ENCODE results near the gene RELB.

RELB gene

DNA sequence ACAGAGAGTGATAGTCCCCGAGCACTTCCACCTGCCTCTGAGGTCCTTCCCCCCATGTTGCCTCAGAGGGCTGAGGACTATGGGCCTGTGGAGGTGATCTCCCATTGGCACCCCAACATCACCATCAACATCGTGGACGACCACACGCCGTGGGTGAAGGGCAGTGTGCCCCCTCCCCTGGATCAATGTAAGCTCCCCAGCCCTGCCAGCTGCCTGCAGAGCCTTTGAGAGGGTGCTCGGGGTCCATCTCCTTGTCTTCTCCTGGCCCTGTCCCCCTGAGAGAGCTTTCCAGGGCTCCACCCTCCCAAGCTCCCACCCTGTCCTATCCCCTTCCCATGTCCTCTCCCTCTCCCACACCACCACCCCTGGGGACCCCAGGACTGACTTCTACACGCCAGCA is 14.9 kb upstream of the RELB start:
- Histone ChIP-seq H3K9ac (ENCODE audit: low read depth in 1 of 2, low read length in 2 of 2) (no peak overlapping the region), H3K27me3 (ENCODE audit: control insufficient read depth in 2 of 2, insufficient read depth in 2 of 2, low read length in 2 of 2) (no peaks in the 10 kb centered on the region), H3K4me1 (ENCODE audit: control insufficient read depth in 2 of 2, insufficient read depth in 2 of 2, low read length in 2 of 2) (peaks cover 0 to 2% of the 10 kb centered on the region in 2 donors), H3K4me3 (ENCODE audit: low read length in 2 of 2) (no peak overlapping the region), H3K27ac (ENCODE audit: low read depth in 2 of 2, low read length in 2 of 2) (no peak overlapping the region), H3K9me3 (ENCODE audit: control insufficient read depth in 2 of 2, low read length in 2 of 2) (no peaks in the 10 kb centered on the region), H3K36me3 (ENCODE audit: control insufficient read depth in 2 of 2, insufficient read depth in 2 of 2, low read length in 2 of 2) (peaks cover 46 to 64% of the 10 kb centered on the region in 2 donors)

- Histone ChIP-seq H3K4me3 (ENCODE audit: low read length in 2 of 2) (no peak overlapping the region), H3K27me3 (ENCODE audit: control insufficient read depth in 2 of 2, insufficient read depth in 2 of 2, low read length in 2 of 2) (no peaks in the 10 kb centered on the region), H3K4me1 (ENCODE audit: control insufficient read depth in 2 of 2, insufficient read depth in 2 of 2, low read length in 2 of 2) (peaks cover 0 to 2% of the 10 kb centered on the region in 2 donors), H3K9me3 (ENCODE audit: control insufficient read depth in 2 of 2, low read length in 2 of 2) (no peaks in the 10 kb centered on the region), H3K27ac (ENCODE audit: low read depth in 2 of 2, low read length in 2 of 2) (no peak overlapping the region), H3K36me3 (ENCODE audit: control insufficient read depth in 2 of 2, insufficient read depth in 2 of 2, low read length in 2 of 2) (peaks cover 53 to 71% of the 10 kb centered on the region in 2 donors), H3K9ac (ENCODE audit: low read depth in 1 of 2, low read length in 2 of 2) (no peak overlapping the region)
These were observed 14.1 kb upstream of the RELB start for GRCh38 chr19:44987148-44987675.

- H3K4me1 ChIP-seq (ENCODE audit: control insufficient read depth in 2 of 2, insufficient read depth in 2 of 2, low read length in 2 of 2): peaks cover 0 to 2% of the 10 kb centered on the region in 2 donors
- no peak overlapping the region for H3K27ac ChIP-seq (ENCODE audit: low read depth in 2 of 2, low read length in 2 of 2)
- peaks cover 57 to 69% of the 10 kb centered on the region in 2 donors for H3K36me3 ChIP-seq (ENCODE audit: control insufficient read depth in 2 of 2, insufficient read depth in 2 of 2, low read length in 2 of 2)
- no peak overlapping the region for H3K9ac ChIP-seq (ENCODE audit: low read depth in 1 of 2, low read length in 2 of 2)
- no peaks in the 10 kb centered on the region for H3K27me3 ChIP-seq (ENCODE audit: control insufficient read depth in 2 of 2, insufficient read depth in 2 of 2, low read length in 2 of 2)
- H3K4me3 ChIP-seq (ENCODE audit: low read length in 2 of 2): no peak overlapping the region
- H3K9me3 ChIP-seq (ENCODE audit: control insufficient read depth in 2 of 2, low read length in 2 of 2): no peaks in the 10 kb centered on the region
These were observed 13.0 kb upstream of the RELB start for GRCh38 chr19:44988273-44988672.

GRCh38 chr19:44988896-44989556 is 12.2 kb upstream of the RELB start:
- H3K36me3 ChIP-seq (ENCODE audit: control insufficient read depth in 2 of 2, insufficient read depth in 2 of 2, low read length in 2 of 2): peaks cover 54 to 68% of the 10 kb centered on the region in 2 donors
- H3K9ac ChIP-seq (ENCODE audit: low read depth in 1 of 2, low read length in 2 of 2): no peak overlapping the region
- peaks cover 0 to 2% of the 10 kb centered on the region in 2 donors for H3K4me1 ChIP-seq (ENCODE audit: control insufficient read depth in 2 of 2, insufficient read depth in 2 of 2, low read length in 2 of 2)
- H3K4me3 ChIP-seq (ENCODE audit: low read length in 2 of 2): no peak overlapping the region
- no peaks in the 10 kb centered on the region for H3K9me3 ChIP-seq (ENCODE audit: control insufficient read depth in 2 of 2, low read length in 2 of 2)
- no peaks in the 10 kb centered on the region for H3K27me3 ChIP-seq (ENCODE audit: control insufficient read depth in 2 of 2, insufficient read depth in 2 of 2, low read length in 2 of 2)
- H3K27ac ChIP-seq (ENCODE audit: low read depth in 2 of 2, low read length in 2 of 2): no peak overlapping the region

DNA sequence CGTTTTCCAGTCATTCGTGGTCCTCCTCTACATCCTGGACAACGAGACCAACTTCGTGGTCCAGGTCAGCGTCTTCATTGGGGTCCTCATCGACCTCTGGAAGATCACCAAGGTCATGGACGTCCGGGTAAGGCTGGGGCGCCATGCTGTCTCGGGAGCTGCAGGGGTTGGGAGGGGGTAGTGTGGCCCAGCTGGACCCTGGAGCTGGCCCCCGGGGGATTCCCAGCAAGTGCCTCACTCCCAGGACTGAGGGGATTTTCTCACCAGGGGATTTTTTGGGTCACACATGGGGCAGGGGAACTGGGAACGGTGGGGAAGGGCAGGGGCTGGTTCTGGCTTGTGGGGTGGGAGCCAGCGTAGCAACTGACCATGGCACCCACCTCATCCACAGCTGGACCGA is 10.8 kb upstream of the RELB start:
- H3K27ac ChIP-seq (ENCODE audit: low read depth in 2 of 2, low read length in 2 of 2): no peak overlapping the region
- no peaks in the 10 kb centered on the region for H3K27me3 ChIP-seq (ENCODE audit: control insufficient read depth in 2 of 2, insufficient read depth in 2 of 2, low read length in 2 of 2)
- H3K4me1 ChIP-seq (ENCODE audit: control insufficient read depth in 2 of 2, insufficient read depth in 2 of 2, low read length in 2 of 2): peaks cover 0 to 2% of the 10 kb centered on the region in 2 donors
- peaks cover 41 to 56% of the 10 kb centered on the region in 2 donors for H3K36me3 ChIP-seq (ENCODE audit: control insufficient read depth in 2 of 2, insufficient read depth in 2 of 2, low read length in 2 of 2)
- H3K4me3 ChIP-seq (ENCODE audit: low read length in 2 of 2): no peak overlapping the region
- H3K9ac ChIP-seq (ENCODE audit: low read depth in 1 of 2, low read length in 2 of 2): no peak overlapping the region
- H3K9me3 ChIP-seq (ENCODE audit: control insufficient read depth in 2 of 2, low read length in 2 of 2): no peaks in the 10 kb centered on the region

GRCh38 chr19:44990966-44991365 is 10.3 kb upstream of the RELB start:
- no peaks in the 10 kb centered on the region for H3K9me3 ChIP-seq (ENCODE audit: control insufficient read depth in 2 of 2, low read length in 2 of 2)
- peaks cover 0 to 2% of the 10 kb centered on the region in 2 donors for H3K4me1 ChIP-seq (ENCODE audit: control insufficient read depth in 2 of 2, insufficient read depth in 2 of 2, low read length in 2 of 2)
- peaks cover 41 to 51% of the 10 kb centered on the region in 2 donors for H3K36me3 ChIP-seq (ENCODE audit: control insufficient read depth in 2 of 2, insufficient read depth in 2 of 2, low read length in 2 of 2)
- H3K9ac ChIP-seq (ENCODE audit: low read depth in 1 of 2, low read length in 2 of 2): no peak overlapping the region
- no peak overlapping the region for H3K27ac ChIP-seq (ENCODE audit: low read depth in 2 of 2, low read length in 2 of 2)
- no peak overlapping the region for H3K4me3 ChIP-seq (ENCODE audit: low read length in 2 of 2)
- no peaks in the 10 kb centered on the region for H3K27me3 ChIP-seq (ENCODE audit: control insufficient read depth in 2 of 2, insufficient read depth in 2 of 2, low read length in 2 of 2)

- no peak overlapping the region for H3K27ac ChIP-seq (ENCODE audit: low read depth in 2 of 2, low read length in 2 of 2)
- peaks cover 32 to 37% of the 10 kb centered on the region in 2 donors for H3K36me3 ChIP-seq (ENCODE audit: control insufficient read depth in 2 of 2, insufficient read depth in 2 of 2, low read length in 2 of 2)
- no peaks in the 10 kb centered on the region for H3K9me3 ChIP-seq (ENCODE audit: control insufficient read depth in 2 of 2, low read length in 2 of 2)
- H3K27me3 ChIP-seq (ENCODE audit: control insufficient read depth in 2 of 2, insufficient read depth in 2 of 2, low read length in 2 of 2): no peaks in the 10 kb centered on the region
- peaks cover 0 to 2% of the 10 kb centered on the region in 2 donors for H3K4me1 ChIP-seq (ENCODE audit: control insufficient read depth in 2 of 2, insufficient read depth in 2 of 2, low read length in 2 of 2)
- no peak overlapping the region for H3K4me3 ChIP-seq (ENCODE audit: low read length in 2 of 2)
- no peak overlapping the region for H3K9ac ChIP-seq (ENCODE audit: low read depth in 1 of 2, low read length in 2 of 2)
These were observed 8.7 kb upstream of the RELB start for GRCh38 chr19:44992336-44993163.

- Histone ChIP-seq H3K9me3 (ENCODE audit: control insufficient read depth in 2 of 2, low read length in 2 of 2) (no peaks in the 10 kb centered on the region), H3K9ac (ENCODE audit: low read depth in 1 of 2, low read length in 2 of 2) (no peak overlapping the region), H3K36me3 (ENCODE audit: control insufficient read depth in 2 of 2, insufficient read depth in 2 of 2, low read length in 2 of 2) (peaks cover 25 to 31% of the 10 kb centered on the region in 2 donors), H3K27ac (ENCODE audit: low read depth in 2 of 2, low read length in 2 of 2) (no peak overlapping the region), H3K27me3 (ENCODE audit: control insufficient read depth in 2 of 2, insufficient read depth in 2 of 2, low read length in 2 of 2) (no peaks in the 10 kb centered on the region), H3K4me1 (ENCODE audit: control insufficient read depth in 2 of 2, insufficient read depth in 2 of 2, low read length in 2 of 2) (peaks cover 0 to 2% of the 10 kb centered on the region in 2 donors), H3K4me3 (ENCODE audit: low read length in 2 of 2) (no peak overlapping the region)
These were observed 7.7 kb upstream of the RELB start for GRCh38 chr19:44993526-44993925.

GRCh38 chr19:44993926-44994537 is 7.2 kb upstream of the RELB start:
- Histone ChIP-seq H3K9ac (ENCODE audit: low read depth in 1 of 2, low read length in 2 of 2) (no peak overlapping the region), H3K36me3 (ENCODE audit: control insufficient read depth in 2 of 2, insufficient read depth in 2 of 2, low read length in 2 of 2) (peaks cover 23 to 28% of the 10 kb centered on the region in 2 donors), H3K27ac (ENCODE audit: low read depth in 2 of 2, low read length in 2 of 2) (no peak overlapping the region), H3K9me3 (ENCODE audit: control insufficient read depth in 2 of 2, low read length in 2 of 2) (no peaks in the 10 kb centered on the region), H3K4me3 (ENCODE audit: low read length in 2 of 2) (no peak overlapping the region), H3K27me3 (ENCODE audit: control insufficient read depth in 2 of 2, insufficient read depth in 2 of 2, low read length in 2 of 2) (no peaks in the 10 kb centered on the region), H3K4me1 (ENCODE audit: control insufficient read depth in 2 of 2, insufficient read depth in 2 of 2, low read length in 2 of 2) (peaks cover 0 to 2% of the 10 kb centered on the region in 2 donors)

GRCh38 chr19:44998025-44998424 is 3.2 kb upstream of the RELB start:
- Histone ChIP-seq H3K27me3 (ENCODE audit: control insufficient read depth in 2 of 2, insufficient read depth in 2 of 2, low read length in 2 of 2) (no peaks in the 10 kb centered on the region), H3K27ac (ENCODE audit: low read depth in 2 of 2, low read length in 2 of 2) (no peak overlapping the region), H3K4me1 (ENCODE audit: control insufficient read depth in 2 of 2, insufficient read depth in 2 of 2, low read length in 2 of 2) (peaks cover 4 to 6% of the 10 kb centered on the region in 2 donors), H3K9ac (ENCODE audit: low read depth in 1 of 2, low read length in 2 of 2) (no peak overlapping the region), H3K4me3 (ENCODE audit: low read length in 2 of 2) (no peak overlapping the region), H3K9me3 (ENCODE audit: control insufficient read depth in 2 of 2, low read length in 2 of 2) (no peaks in the 10 kb centered on the region), H3K36me3 (ENCODE audit: control insufficient read depth in 2 of 2, insufficient read depth in 2 of 2, low read length in 2 of 2) (peaks cover 0 to 2% of the 10 kb centered on the region in 2 donors)
